Pericardium fibroblast (primary cell): ENCODE results near the gene CX3CR1. TPM values are rescaled to one million over a fixed set of nuclear protein-coding genes. Genes with fewer than 3 reads are reported as not detected.

Experiments used
- total RNA-seq: library from RNA; depleted of rRNA; stranded (reverse); fragments of >200 nt; gene quantifications from 2 replicates; pipeline ENCODE4 v1.2.3, GENCODE V29; 2015

CX3CR1 gene
- total RNA-seq: not detected in 2 replicates

GRCh38 chr3:39279745-39280517 is at the start of gene CX3CR1:
CX3CR1 (minus strand) TSS chr3:39280036; CDS start chr3:39266509, 13,527 bp downstream.

GRCh38 chr3:39329493-39329892 is 49.7 kb upstream of the CX3CR1 start, which contains the start of gene CCR8:
CCR8 (plus strand) TSS chr3:39329709; CDS start chr3:39332332, 2,623 bp downstream.

Other genes with a start within 250 kb of the CX3CR1 start
- gene SCN11A, start 228.1 kb downstream of the CX3CR1 start, total RNA-seq: 0.12 and 0.26 TPM in 2 replicates
- 17.3 and 17.7 TPM in 2 replicates for gene WDR48, start 228.0 kb downstream of the CX3CR1 start, total RNA-seq
- 33.4 and 36.2 TPM in 2 replicates for gene GORASP1, start 172.4 kb downstream of the CX3CR1 start, total RNA-seq
- 0.93 and 2.5 TPM in 2 replicates for gene TTC21A, start 172.4 kb downstream of the CX3CR1 start, total RNA-seq
- gene CSRNP1, start 126.4 kb downstream of the CX3CR1 start, total RNA-seq: 4.4 and 11.0 TPM in 2 replicates
- 0.26 TPM in 1 of 2 replicates, not detected in the other for gene XIRP1, start 87.4 kb downstream of the CX3CR1 start, total RNA-seq
- gene CCR8, start 49.7 kb upstream of the CX3CR1 start, total RNA-seq: not detected in 2 replicates
- gene SLC25A38, start 103.3 kb upstream of the CX3CR1 start, total RNA-seq: 33.4 and 46.9 TPM in 2 replicates
- gene RPSA, start 126.7 kb upstream of the CX3CR1 start, total RNA-seq: 2,557 and 3,027 TPM in 2 replicates
- gene MOBP, start 187.6 kb upstream of the CX3CR1 start, total RNA-seq: not detected in 2 replicates